SJCRH30 (cell line): ENCODE measurements around the gene GOLGA6L7. TPM values are rescaled to one million over a fixed set of nuclear protein-coding genes. Genes with fewer than 3 reads are reported as not detected.
"Not testable (repeated sequence)": the region's sequence is repeated elsewhere in the genome, so short reads cannot be mapped to it uniquely, and the experiment has no call there.

Source experiments
- DNase-seq, 2 experiments: peaks; one replicate each; pipeline ENCODE4 v3.0.0-alpha.2; 2015 to 2020
- H3K27ac ChIP-seq: fragments of 250-450 bp; sonication (Bioruptor Pico); 2 replicates; pipeline ENCODE4 v1.5.1; 2020; ENCODE audit warnings: mild to moderate bottlenecking, moderate library complexity
- H3K27me3 ChIP-seq: fragments of 250-450 bp; sonication (Bioruptor Pico); 2 replicates; pipeline ENCODE4 v1.5.1; 2020; ENCODE audit warnings: mild to moderate bottlenecking, moderate library complexity
- H3K36me3 ChIP-seq: fragments of 250-450 bp; sonication (Bioruptor Pico); 2 replicates; pipeline ENCODE4 v1.5.1; 2020; ENCODE audit warnings: mild to moderate bottlenecking, moderate library complexity
- H3K4me1 ChIP-seq: fragments of 250-450 bp; sonication (Bioruptor Pico); 2 replicates; pipeline ENCODE4 v1.5.1; 2020; ENCODE audit warnings: mild to moderate bottlenecking, moderate library complexity
- H3K4me3 ChIP-seq: fragments of 250-450 bp; sonication (Bioruptor Pico); 2 replicates; pipeline ENCODE4 v1.5.1; 2020; ENCODE audit warnings: mild to moderate bottlenecking, moderate library complexity
- H3K9me3 ChIP-seq: fragments of 250-450 bp; sonication (Bioruptor Pico); replicated peaks from 2 replicates; pipeline ENCODE4 v1.5.1; 2020; ENCODE audit warnings: mild to moderate bottlenecking, moderate library complexity
- total RNA-seq: library from RNA; depleted of rRNA; stranded (reverse); fragments of >200 nt; shearing (Covaris generic); gene quantifications from 2 replicates; pipeline ENCODE4 v1.2.3, GENCODE V29; 2014

Gene GOLGA6L7
- total RNA-seq, 1 experiment from 2014 or later: 0.06 TPM

DNA sequence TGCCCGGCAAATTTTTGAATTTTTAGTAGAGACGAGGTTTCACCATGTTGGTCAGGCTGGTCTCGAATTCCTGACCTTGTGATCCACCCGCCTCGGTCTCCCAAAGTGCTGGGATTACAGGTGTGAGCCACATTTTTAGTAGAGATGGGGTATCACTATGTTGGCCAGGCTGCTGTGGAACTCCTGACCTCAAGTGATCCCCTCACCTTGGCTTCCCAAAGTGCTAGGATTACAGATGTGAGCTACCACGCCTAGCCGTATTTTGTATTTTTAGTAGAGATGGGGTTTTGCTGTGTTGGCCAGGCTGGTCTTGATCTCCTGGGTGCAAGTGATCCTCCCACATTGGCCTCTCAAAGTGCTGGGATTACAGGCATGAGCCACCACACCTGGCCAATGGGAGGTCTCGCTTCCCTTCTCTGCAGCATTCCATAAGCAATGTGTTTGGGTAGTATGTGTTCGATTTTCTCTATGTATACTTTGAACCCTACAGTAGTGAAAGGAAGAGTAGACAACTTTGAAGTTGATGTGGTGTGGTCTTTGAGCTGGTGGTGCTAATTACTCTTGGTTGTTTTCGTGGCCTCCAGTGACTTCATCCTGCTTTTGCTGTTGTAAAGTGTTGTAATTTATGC, 13.4 kb downstream of the GOLGA6L7 start:
- H3K9me3 ChIP-seq, H3K27ac ChIP-seq, H3K4me1 ChIP-seq, H3K4me3 ChIP-seq, H3K36me3 ChIP-seq, DNase-seq, H3K27me3 ChIP-seq: not testable (repeated sequence)

DNA sequence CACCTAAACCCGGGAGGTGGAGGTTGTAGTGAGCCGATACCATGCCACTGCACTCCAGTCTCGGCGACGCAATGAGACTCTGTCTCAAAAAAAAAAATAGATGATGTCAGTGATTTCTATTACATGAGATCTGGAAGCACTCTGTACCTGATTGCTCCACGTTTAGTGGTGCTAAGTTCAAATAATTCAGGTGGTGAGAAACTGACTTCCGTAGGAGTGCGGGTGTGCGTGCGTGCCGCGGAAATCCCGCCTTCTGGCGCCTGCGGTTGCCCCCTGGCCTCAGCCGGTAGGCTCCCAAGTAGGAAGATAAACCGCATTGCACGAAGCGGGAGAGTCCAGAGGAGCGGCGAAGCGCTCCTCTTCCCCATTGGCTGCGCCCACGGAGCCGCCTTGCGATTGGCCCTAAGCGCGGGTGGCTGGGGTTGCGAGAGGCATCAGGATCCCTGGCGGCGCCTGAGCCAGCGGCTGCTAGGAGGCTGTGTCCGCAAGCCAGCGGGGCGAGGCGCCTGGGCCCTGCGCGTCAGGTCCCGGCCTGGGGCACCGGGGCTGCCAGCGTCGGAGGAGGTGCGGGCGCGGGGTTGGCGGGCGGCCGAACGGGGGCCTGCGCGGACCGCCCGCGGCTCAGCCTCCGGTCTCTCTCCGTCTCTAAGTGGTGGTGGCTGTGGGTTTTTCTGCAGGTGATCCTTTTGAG, 16.4 kb downstream of the GOLGA6L7 start:
- H3K4me3 ChIP-seq: peak overlapping the region; percentile 56
- DNase-seq: peak; percentile 73 to 74

GRCh38 chr15:28821420-28821819, 27.0 kb downstream of the GOLGA6L7 start:
- not testable (repeated sequence) for H3K9me3 ChIP-seq, DNase-seq, H3K27ac ChIP-seq, H3K4me1 ChIP-seq, H3K27me3 ChIP-seq, H3K36me3 ChIP-seq, H3K4me3 ChIP-seq

More for the DNA sequence above, 16.4 kb downstream of the GOLGA6L7 start:
- H3K4me1 ChIP-seq, H3K9me3 ChIP-seq, H3K27ac ChIP-seq, H3K36me3 ChIP-seq, H3K27me3 ChIP-seq: not testable (repeated sequence)

GRCh38 chr15:28819930-28820295, 28.5 kb downstream of the GOLGA6L7 start:
- not testable (repeated sequence) for H3K27ac ChIP-seq, DNase-seq, H3K27me3 ChIP-seq, H3K36me3 ChIP-seq, H3K4me1 ChIP-seq, H3K9me3 ChIP-seq, H3K4me3 ChIP-seq

DNA sequence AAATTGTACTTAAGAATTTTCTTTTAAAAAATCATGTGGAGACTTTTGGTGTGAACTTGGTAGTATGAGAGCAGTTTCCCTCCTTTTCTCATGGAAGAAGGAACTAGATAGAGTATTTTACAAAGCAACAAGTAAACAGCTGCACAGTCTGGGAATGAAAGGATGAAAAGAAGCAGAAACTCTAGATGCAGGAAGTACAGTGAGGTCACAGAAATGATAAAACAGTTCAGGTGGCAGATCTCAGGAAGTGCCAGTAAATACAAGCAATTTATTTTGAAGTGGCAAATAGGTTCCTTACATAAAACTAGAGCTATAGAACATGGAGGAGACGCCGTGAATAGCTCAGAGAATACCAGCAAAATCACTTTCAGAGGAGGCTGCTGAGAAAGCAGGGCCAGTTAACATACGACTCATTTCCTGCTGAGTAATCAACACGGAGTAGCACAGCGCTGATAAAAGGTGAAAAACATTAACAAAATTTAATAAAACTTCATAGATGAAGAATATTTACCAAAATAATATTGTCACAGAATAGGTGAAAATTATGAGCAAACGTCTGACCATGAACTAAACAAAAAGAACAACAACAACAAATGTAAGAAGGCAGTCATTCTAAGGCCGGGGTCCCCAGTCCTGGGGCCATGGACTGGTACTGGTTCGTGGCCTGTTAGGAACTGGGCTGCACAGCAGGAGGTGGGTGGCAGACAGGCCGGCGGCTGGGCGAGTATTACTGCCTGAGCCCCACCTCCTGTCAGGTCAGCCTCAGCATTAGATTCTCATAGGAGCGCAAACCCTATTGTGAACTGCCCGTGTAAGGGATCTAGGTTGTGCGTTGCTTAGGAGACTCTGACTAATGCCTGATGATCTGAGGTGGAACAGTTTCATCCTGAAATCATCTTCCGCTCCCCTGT, 29.2 kb downstream of the GOLGA6L7 start:
- not testable (repeated sequence) for H3K27ac ChIP-seq, H3K4me1 ChIP-seq, H3K36me3 ChIP-seq, H3K4me3 ChIP-seq, H3K9me3 ChIP-seq, H3K27me3 ChIP-seq
- peak in 1 of 2 experiments; percentile 3 for DNase-seq

GRCh38 chr15:28818168-28818567, 30.3 kb downstream of the GOLGA6L7 start:
- not testable (repeated sequence) for DNase-seq, H3K36me3 ChIP-seq, H3K27me3 ChIP-seq, H3K4me1 ChIP-seq, H3K27ac ChIP-seq, H3K9me3 ChIP-seq, H3K4me3 ChIP-seq

DNA sequence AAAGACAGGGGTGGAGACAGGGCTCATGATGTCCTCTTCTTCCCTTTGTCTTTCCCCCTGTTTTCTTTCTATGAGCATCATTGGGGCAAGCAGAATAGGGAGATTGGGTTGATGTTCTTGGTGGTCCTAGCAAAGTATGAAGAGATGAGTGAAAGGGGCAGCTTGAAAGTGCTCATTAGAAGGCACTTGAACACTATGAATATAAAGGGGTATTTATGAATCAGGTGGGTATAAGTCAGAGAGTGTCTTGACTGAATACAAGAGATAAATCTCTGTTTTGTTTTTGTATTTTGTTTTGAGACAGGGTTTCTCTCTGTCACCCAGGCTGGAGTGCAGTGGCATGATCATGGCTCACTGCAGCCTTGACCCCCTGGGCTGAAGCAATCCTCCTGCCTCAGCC, 34.4 kb downstream of the GOLGA6L7 start:
- DNase-seq, H3K27ac ChIP-seq, H3K9me3 ChIP-seq, H3K36me3 ChIP-seq, H3K4me3 ChIP-seq, H3K4me1 ChIP-seq, H3K27me3 ChIP-seq: not testable (repeated sequence)

- H3K9me3 ChIP-seq, DNase-seq, H3K36me3 ChIP-seq, H3K4me1 ChIP-seq, H3K27ac ChIP-seq, H3K27me3 ChIP-seq, H3K4me3 ChIP-seq: not testable (repeated sequence)
Observed at GRCh38 chr15:28813392-28813791, 35.1 kb downstream of the GOLGA6L7 start.

DNA sequence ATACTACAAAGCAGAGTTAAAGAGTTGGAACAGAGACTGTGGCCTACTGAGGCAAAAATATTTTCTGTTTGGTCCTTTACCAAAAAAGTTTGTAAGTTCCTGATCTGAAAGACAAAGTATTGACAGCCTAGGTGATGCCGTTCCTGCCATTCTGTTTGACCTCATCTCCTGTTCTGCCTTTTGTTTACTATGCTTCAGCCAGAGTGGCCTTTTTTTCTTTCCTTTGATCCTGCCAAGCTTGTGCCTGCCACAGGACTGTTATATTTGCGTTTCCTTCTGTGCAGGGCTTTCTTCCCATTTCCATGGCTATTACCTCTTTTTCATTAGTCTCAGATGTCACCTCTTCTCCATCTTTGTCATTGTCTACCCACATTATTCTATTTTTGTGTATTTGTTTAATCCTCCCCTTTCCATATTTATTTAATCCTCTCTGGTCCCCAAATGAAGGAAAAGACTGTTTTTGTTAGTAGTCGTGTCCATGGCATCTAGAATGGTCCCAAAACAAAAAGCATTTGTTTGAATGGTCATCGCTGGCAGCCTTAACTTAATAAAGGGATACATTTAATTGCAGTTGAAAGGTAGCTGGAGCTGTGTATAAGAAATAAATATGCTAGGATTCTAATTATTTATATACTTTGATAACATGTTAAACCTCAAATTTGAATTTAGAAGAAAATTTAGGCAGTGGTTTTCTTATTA, 36.4 kb downstream of the GOLGA6L7 start:
- not testable (repeated sequence) for H3K4me1 ChIP-seq, H3K27me3 ChIP-seq, H3K36me3 ChIP-seq, DNase-seq, H3K9me3 ChIP-seq, H3K27ac ChIP-seq, H3K4me3 ChIP-seq

- H3K4me3 ChIP-seq, H3K9me3 ChIP-seq, H3K36me3 ChIP-seq, H3K27ac ChIP-seq, H3K4me1 ChIP-seq, DNase-seq, H3K27me3 ChIP-seq: not testable (repeated sequence)
Observed at GRCh38 chr15:28810444-28810843, 38.0 kb downstream of the GOLGA6L7 start.

DNA sequence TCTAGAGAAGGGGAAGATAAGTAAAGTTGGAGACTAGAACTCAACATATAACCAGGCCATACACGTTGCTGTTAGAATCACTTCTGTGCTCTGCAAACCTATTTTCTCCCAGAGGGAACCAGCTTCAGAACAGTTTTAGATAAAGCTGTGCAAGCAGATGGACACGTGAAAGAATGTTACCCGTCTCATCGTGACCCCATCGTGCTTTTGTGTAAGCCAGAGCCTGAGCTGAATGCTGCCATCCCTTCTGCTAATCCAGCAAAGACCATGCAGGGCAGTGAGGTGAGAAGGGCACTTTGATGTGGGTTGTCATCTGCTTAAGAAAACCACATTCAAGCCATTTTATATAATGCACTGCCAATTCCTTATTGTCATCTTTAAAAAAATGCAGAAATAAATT, 40.3 kb downstream of the GOLGA6L7 start:
- not testable (repeated sequence) for DNase-seq, H3K36me3 ChIP-seq, H3K27me3 ChIP-seq, H3K4me3 ChIP-seq, H3K4me1 ChIP-seq, H3K27ac ChIP-seq, H3K9me3 ChIP-seq

DNA sequence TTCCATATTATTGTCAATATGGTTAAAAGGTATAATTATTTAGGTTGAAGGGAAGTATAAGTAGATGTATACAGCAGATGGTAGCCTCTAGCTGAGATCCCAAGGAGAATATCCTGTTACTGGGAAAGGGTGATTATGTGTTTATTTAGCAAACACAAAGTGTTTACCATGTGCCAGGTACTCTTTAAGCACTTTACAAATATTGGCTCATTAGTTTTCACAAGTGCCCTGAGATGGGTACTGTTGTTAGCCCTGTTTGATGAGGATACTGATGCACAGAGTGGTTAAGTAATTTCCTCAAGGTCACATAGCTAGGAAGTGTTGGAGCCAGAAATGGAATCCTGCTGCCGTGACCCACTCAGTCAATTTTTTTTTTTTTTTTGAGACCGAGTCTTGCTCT, 48.1 kb downstream of the GOLGA6L7 start:
- not testable (repeated sequence) for H3K4me3 ChIP-seq

DNA sequence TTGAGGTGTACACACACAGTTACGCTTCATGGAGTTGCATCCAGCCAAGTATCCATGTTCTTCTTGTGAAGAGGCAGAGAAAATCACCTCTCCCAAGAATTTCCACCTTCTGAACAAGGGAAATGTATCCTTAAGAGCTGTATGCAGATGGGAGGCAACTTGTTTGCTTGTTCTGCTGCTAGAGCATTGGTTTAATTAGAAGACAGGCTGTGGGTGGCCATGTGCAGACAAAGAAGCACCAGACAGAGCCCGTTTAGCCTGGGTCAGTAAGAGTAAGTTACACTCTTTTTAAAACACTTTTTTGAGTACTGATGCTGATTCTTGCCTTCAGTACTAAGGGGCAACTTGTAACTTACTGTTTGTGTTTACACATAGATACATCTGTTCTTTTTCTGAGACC, 50.2 kb downstream of the GOLGA6L7 start:
- H3K27me3 ChIP-seq, H3K4me3 ChIP-seq: not testable (repeated sequence)

More for the DNA sequence above, 48.1 kb downstream of the GOLGA6L7 start:
- not testable (repeated sequence) for H3K36me3 ChIP-seq, H3K27ac ChIP-seq, H3K4me1 ChIP-seq, DNase-seq, H3K27me3 ChIP-seq, H3K9me3 ChIP-seq

DNA sequence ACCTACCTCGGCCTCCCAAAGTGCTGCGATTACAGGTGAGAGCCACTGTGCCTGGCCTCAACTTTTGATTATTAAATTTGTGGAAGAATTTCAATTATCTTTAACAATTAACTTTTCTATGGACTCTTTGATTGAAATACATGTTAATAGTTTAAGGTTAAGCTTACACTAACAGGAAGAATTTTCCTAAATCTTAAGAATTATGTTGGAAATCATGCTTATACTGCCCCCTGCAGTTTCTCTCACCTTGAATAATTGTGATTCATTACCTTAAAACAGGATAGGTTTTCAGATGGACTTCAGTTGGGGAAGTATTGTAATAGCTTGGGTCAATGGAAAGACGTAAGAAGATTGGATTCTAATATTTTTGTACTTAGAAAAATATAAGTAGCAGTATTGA, 54.2 kb downstream of the GOLGA6L7 start:
- H3K4me3 ChIP-seq, H3K27me3 ChIP-seq, H3K4me1 ChIP-seq, H3K9me3 ChIP-seq, H3K36me3 ChIP-seq, H3K27ac ChIP-seq: not testable (repeated sequence)
- DNase-seq: peak in 1 of 2 experiments; percentile 3

More for the DNA sequence above, 50.2 kb downstream of the GOLGA6L7 start:
- not testable (repeated sequence) for H3K9me3 ChIP-seq, DNase-seq, H3K27ac ChIP-seq, H3K36me3 ChIP-seq, H3K4me1 ChIP-seq
